PC-9 (cell line): ENCODE data around the gene IL1RN. TPM values are rescaled to one million over a fixed set of nuclear protein-coding genes. Genes with fewer than 3 reads are reported as not detected.

ENCODE experiments used
- BruUV-seq: library from RNA; stranded (reverse); fragments of 400-500 nt; replicated peaks from 2 replicates; lab custom pipeline; 2021; lab: Mats Ljungman, UMichigan
- CTCF ChIA-PET: fragments of 300-600 bp; sonication (Branson Sonifier 250); formaldehyde crosslinking; loops from one replicate; lab custom pipeline; 2022; ENCODE audit warnings: antibody characterized with exemption; lab: Charles Lee
- POLR2A ChIA-PET: fragments of 300-600 bp; sonication (Branson Sonifier 250); formaldehyde crosslinking; loops from one replicate; lab custom pipeline; 2022; ENCODE audit warnings: antibody characterized with exemption; ENCODE audit not compliant: unreplicated experiment; lab: Charles Lee
- DNase-seq, 2 experiments: peaks; one replicate each; pipeline versions ENCODE4 v3.0.0 to v3.0.0-alpha.2; 2015 to 2022; ENCODE audit warnings: mixed read lengths in 1 of 2
- H2AFZ ChIP-seq: fragments of 200-600 bp; sonication (generic); 2 replicates; pipeline ENCODE4 v1.8.1; 2017; ENCODE audit warnings: antibody characterized with exemption
- H3F3A ChIP-seq: fragments of 200-600 bp; sonication (generic); 2 replicates; pipeline ENCODE4 v1.8.1; 2017; ENCODE audit warnings: antibody characterized with exemption, mild to moderate bottlenecking, low read depth; ENCODE audit not compliant: insufficient read depth
- H3K27ac ChIP-seq: fragments of 200-600 bp; sonication (generic); 2 replicates; pipeline ENCODE4 v1.6.1; 2016; ENCODE audit warnings: mixed run types
- H3K27me3 ChIP-seq: fragments of 200-600 bp; sonication (generic); 2 replicates; pipeline ENCODE4 v1.6.1; 2016; ENCODE audit warnings: low read depth, mixed run types; ENCODE audit not compliant: insufficient read depth
- H3K36me3 ChIP-seq: fragments of 200-600 bp; sonication (generic); 2 replicates; pipeline ENCODE4 v1.6.1; 2016; ENCODE audit warnings: low read depth, mixed run types
- H3K4me1 ChIP-seq: fragments of 200-600 bp; sonication (generic); replicated peaks from 2 replicates; pipeline ENCODE4 v1.6.1; 2016; ENCODE audit warnings: mixed run types; ENCODE audit not compliant: insufficient read depth
- H3K4me2 ChIP-seq: fragments of 200-600 bp; sonication (generic); 2 replicates; pipeline ENCODE4 v1.6.1; 2017; ENCODE audit warnings: mixed run types
- H3K4me3 ChIP-seq: fragments of 200-600 bp; sonication (generic); 2 replicates; pipeline ENCODE4 v1.6.1; 2016; ENCODE audit warnings: mixed run types
- H3K79me2 ChIP-seq: fragments of 200-600 bp; sonication (generic); 2 replicates; pipeline ENCODE4 v1.6.1; 2017; ENCODE audit warnings: low read depth, mixed run types
- H3K9me2 ChIP-seq: fragments of 200-600 bp; sonication (generic); 2 replicates; pipeline ENCODE4 v1.8.1; 2017; ENCODE audit warnings: mild to moderate bottlenecking; ENCODE audit not compliant: insufficient read depth
- H3K9me3 ChIP-seq: fragments of 200-600 bp; sonication (generic); 2 replicates; pipeline ENCODE4 v1.8.1; 2016; ENCODE audit warnings: low read depth; ENCODE audit not compliant: insufficient read depth
- H4K20me1 ChIP-seq: fragments of 200-600 bp; sonication (generic); 2 replicates; pipeline ENCODE4 v1.8.1; 2017; ENCODE audit not compliant: insufficient read depth
- EZH2 ChIP-seq: fragments of 200-600 bp; sonication (generic); IDR thresholded peaks from 2 replicates; pipeline ENCODE4 v1.8.0; 2017; ENCODE audit warnings: antibody characterized with exemption, low read depth
- intact Hi-C: fragments of 100-400 bp; cut with micrococcal nuclease; formaldehyde crosslinking; loops from one replicate; pipeline ENCODE4 v1.10.0; 2022; ENCODE audit not compliant: unreplicated experiment
- total RNA-seq: library from RNA; stranded (reverse); gene quantifications from 2 replicates; pipeline ENCODE4 v1.2.3, GENCODE V29; 2021
- TF ChIP-seq, protein P1 (sequence below): fragments of 200-600 bp; sonication (generic); conservative IDR thresholded peaks from 2 replicates; pipeline ENCODE4 v1.6.1; 2017; ENCODE audit warnings: mixed run types, antibody characterized with exemption, mild to moderate bottlenecking, moderate library complexity

The IL1RN gene
- total RNA-seq, 1 experiment from 2014 or later = 8.4 TPM

DNA sequence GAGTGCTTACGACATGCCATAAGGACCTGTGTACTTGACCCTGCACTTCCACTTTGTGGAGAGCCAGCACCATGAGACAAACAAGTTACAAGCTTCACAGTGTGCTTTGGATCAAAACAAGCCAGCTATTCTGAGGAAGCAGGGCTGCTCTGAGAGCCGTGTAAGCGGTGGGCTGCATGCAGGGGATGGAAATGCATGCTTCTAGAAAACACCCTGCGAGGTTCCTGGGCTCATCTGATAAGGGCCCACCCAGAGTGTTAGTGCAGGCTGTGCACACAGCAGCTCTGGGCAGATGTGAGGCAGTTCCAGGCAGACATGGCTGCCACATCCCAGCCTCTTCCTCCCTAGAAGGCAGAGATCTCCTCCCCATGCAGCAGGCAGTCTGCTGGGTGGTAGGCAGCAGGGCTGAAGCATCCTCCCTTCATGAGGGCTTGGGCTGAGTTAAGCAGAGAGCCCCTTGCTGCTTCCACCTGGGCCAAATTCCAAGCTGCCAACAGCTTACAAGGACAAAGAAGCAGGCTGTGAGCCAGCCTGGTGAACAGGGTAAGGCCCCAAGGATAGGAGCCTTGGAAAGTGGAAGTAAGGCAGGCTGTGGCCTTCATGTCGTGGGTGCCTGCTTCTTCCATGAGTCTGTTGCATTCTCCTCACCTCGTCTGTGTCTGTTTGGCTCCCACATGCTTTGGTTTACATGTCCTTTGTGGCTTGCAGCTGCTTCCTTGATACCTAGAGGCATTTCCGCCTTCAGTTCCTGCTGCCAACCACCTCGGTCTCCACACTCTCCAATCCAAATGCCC is 54.1 kb downstream of the IL1RN start:
- no peaks in the 10 kb centered on the region for H3K9me2 ChIP-seq
- no peak for DNase-seq
- H3K27ac ChIP-seq = no peak overlapping the region
- no peaks in the 10 kb centered on the region for H3K79me2 ChIP-seq
- ChIA-PET POLR2A (no interaction called here), CTCF (interaction anchor here (0.6 to 0.8 kb wide), 4 partner anchors 12 to 444 kb away, joined by 3 to 13 read pairs (median 5); no protein-coding TSS in a partner anchor)
- H3K36me3 ChIP-seq = no peaks in the 10 kb centered on the region
- H2AFZ ChIP-seq = no peak overlapping the region
- H3K4me1 ChIP-seq = no peaks in the 10 kb centered on the region
- no peaks in the 10 kb centered on the region for H3K9me3 ChIP-seq
- no peaks in the 10 kb centered on the region for H3F3A ChIP-seq
- no peaks in the 10 kb centered on the region for H3K27me3 ChIP-seq
- intact Hi-C loops = no loop called here
- H3K4me3 ChIP-seq = no peak overlapping the region
- TF ChIP-seq EZH2 = no peak
- TF ChIP-seq, protein P1, sequence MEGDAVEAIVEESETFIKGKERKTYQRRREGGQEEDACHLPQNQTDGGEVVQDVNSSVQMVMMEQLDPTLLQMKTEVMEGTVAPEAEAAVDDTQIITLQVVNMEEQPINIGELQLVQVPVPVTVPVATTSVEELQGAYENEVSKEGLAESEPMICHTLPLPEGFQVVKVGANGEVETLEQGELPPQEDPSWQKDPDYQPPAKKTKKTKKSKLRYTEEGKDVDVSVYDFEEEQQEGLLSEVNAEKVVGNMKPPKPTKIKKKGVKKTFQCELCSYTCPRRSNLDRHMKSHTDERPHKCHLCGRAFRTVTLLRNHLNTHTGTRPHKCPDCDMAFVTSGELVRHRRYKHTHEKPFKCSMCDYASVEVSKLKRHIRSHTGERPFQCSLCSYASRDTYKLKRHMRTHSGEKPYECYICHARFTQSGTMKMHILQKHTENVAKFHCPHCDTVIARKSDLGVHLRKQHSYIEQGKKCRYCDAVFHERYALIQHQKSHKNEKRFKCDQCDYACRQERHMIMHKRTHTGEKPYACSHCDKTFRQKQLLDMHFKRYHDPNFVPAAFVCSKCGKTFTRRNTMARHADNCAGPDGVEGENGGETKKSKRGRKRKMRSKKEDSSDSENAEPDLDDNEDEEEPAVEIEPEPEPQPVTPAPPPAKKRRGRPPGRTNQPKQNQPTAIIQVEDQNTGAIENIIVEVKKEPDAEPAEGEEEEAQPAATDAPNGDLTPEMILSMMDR = no peak
- no TSS peak for BruUV-seq
- H4K20me1 ChIP-seq = no peaks in the 10 kb centered on the region
- H3K4me2 ChIP-seq = no peak overlapping the region

DNA sequence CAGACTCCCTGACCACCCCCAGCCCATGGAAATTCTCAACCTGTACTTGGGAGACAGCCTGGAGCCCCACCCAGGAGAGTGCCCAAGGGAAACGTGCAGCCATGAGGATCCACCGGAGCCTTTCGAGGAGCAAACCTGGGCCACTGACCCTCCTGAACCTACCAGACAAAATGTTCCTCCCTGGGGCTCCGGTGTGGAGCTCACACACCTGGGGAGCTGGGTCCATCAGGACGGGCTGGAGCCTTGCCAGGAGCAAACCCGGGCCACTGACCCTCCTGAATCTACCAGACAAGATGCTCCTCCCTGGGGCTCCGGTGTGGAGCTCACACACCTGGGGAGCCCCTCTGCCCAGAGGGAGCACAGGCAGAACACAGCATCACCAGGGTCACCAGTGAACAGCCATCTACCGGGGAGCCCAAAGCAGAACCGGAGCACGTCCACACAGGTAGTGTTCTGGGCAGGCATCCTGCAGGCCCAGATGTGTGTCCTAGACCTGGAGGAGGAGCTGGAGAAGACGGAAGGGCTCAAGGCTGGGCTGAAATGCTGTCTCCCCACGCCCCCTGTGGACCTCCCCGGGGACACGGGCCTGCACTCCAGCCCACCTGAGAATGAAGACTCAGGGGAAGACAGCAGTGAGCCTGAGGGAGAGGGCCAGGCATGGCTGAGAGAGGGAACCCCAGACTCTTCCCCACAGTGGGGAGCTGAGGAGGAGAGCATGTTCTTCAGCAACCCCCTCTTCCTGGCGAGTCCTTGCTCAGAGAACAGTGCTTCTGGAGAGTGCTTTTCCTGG is 55.3 kb downstream of the IL1RN start:
- BruUV-seq = no TSS peak
- Histone ChIP-seq H3K9me2 (no peaks in the 10 kb centered on the region), H3K79me2 (no peaks in the 10 kb centered on the region), H3K4me1 (no peaks in the 10 kb centered on the region), H2AFZ (no peak overlapping the region), H4K20me1 (no peaks in the 10 kb centered on the region), H3K4me3 (no peak overlapping the region), H3K9me3 (no peaks in the 10 kb centered on the region), H3K36me3 (no peaks in the 10 kb centered on the region), H3K27ac (no peak overlapping the region), H3F3A (no peaks in the 10 kb centered on the region), H3K4me2 (no peak overlapping the region), H3K27me3 (no peaks in the 10 kb centered on the region)
- ChIA-PET POLR2A (no interaction called here), CTCF (no interaction called here)
- TF ChIP-seq, protein P1 = no peak
- TF ChIP-seq EZH2 = no peak
- intact Hi-C loops = no loop called here
- no peak for DNase-seq

DNA sequence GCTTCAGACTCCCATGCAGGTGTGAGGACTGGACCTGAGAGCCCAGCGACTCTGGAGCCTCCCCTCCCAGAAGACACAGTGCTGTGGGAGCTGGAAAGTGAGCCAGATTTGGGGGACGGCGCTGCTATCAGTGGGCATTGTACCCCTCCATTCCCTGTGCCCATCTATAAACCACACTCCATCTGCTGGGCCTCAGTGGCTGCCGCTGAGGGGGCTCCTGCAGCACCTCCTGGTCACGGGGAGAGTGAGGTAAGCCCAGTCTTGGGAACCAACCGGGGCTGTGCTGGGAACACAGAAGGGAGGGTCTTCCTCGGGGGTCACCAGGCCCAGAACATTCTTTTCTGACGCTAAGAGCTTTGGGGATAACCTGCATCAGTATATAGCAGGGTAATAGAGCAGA is 55.9 kb downstream of the IL1RN start:
- intact Hi-C loops = no loop called here
- POLR2A ChIA-PET = no interaction called here
- CTCF ChIA-PET = interaction anchor here (0.5 to 1.0 kb wide), 2 partner anchors 48 to 110 kb away, joined by 3 to 10 read pairs; no protein-coding TSS in a partner anchor

More for the DNA sequence above, 55.9 kb downstream of the IL1RN start:
- Histone ChIP-seq H3K27ac (no peak overlapping the region), H3F3A (no peaks in the 10 kb centered on the region), H3K9me3 (no peaks in the 10 kb centered on the region), H3K27me3 (no peaks in the 10 kb centered on the region), H2AFZ (no peak overlapping the region), H3K4me1 (no peaks in the 10 kb centered on the region), H3K4me3 (no peak overlapping the region), H3K79me2 (no peaks in the 10 kb centered on the region), H3K9me2 (no peaks in the 10 kb centered on the region), H3K36me3 (no peaks in the 10 kb centered on the region), H4K20me1 (no peaks in the 10 kb centered on the region), H3K4me2 (no peak overlapping the region)
- DNase-seq = no peak
- BruUV-seq = no TSS peak
- TF ChIP-seq, protein P1 = no peak
- no peak for TF ChIP-seq EZH2

Other genes with a start within 250 kb of the IL1RN start
- 1.0 and 1.7 TPM in 2 replicates for gene IL37, start 216.4 kb upstream of the IL1RN start, total RNA-seq
- not detected in 2 replicates for gene IL36G, start 149.6 kb upstream of the IL1RN start, total RNA-seq
- gene IL36A, start 122.1 kb upstream of the IL1RN start, total RNA-seq = not detected in 2 replicates
- gene IL36B, start 74.7 kb upstream of the IL1RN start, total RNA-seq = not detected in 2 replicates
- 1.0 and 1.7 TPM in 2 replicates for gene IL36RN, start 68.4 kb upstream of the IL1RN start, total RNA-seq
- gene IL1F10, start 59.6 kb upstream of the IL1RN start, total RNA-seq = not detected in 2 replicates
- 29.6 and 38.7 TPM in 2 replicates for gene PSD4, start 46.4 kb downstream of the IL1RN start, total RNA-seq
- gene PAX8, start 151.3 kb downstream of the IL1RN start, total RNA-seq = 5.8 and 6.4 TPM in 2 replicates